CD14-positive monocyte (primary cell): Measurements from ENCODE around the gene RBL2. TPM values are rescaled to one million over a fixed set of nuclear protein-coding genes. Genes with fewer than 3 reads are reported as not detected.

Experiments
- DNase-seq, 3 donors: peaks; one replicate each; pipeline ENCODE4 v3.0.0-alpha.2; 2011 to 2022
- H2AFZ ChIP-seq: 2 replicates; pipeline ENCODE4 v1.6.0; 2012; ENCODE audit warnings: mild to moderate bottlenecking, low read depth, low read length, inconsistent platforms; ENCODE audit not compliant: insufficient read depth, poor library complexity, severe bottlenecking
- H3K27ac ChIP-seq, 2 donors: 1 replicate in 1 of 2; 2 replicates in 1 of 2; pipeline ENCODE4 v1.5.1; 2012 to 2013; ENCODE audit warnings: low read length in 2 of 2, control low read depth in 1 of 2, inconsistent platforms in 1 of 2, low read depth in 1 of 2, mild to moderate bottlenecking in 1 of 2
- H3K27me3 ChIP-seq, 2 donors: one replicate each; pipeline versions ENCODE4 v1.6.0 to v1.6.1; 2011 to 2013; ENCODE audit warnings: low read length in 2 of 2; ENCODE audit not compliant: control insufficient read depth in 2 of 2, insufficient read depth in 2 of 2
- H3K36me3 ChIP-seq, 2 donors: replicated peaks in 1 of 2; 1 replicate in 1 of 2; 2 replicates in 1 of 2; pipeline versions ENCODE4 v1.5.1 to v1.6.1; 2012 to 2013; ENCODE audit warnings: low read length in 2 of 2, control low read depth in 1 of 2, inconsistent platforms in 1 of 2, mild to moderate bottlenecking in 1 of 2; ENCODE audit not compliant: insufficient read depth in 2 of 2, control insufficient read depth in 1 of 2
- H3K4me1 ChIP-seq, 2 donors: 1 replicate in 1 of 2; 2 replicates in 1 of 2; pipeline versions ENCODE4 v1.5.1 to v1.6.1; 2012 to 2013; ENCODE audit warnings: low read length in 2 of 2, control low read depth in 1 of 2, inconsistent platforms in 1 of 2, mild to moderate bottlenecking in 1 of 2, moderate library complexity in 1 of 2; ENCODE audit not compliant: insufficient read depth in 2 of 2, control insufficient read depth in 1 of 2
- H3K4me2 ChIP-seq: replicated peaks from 2 replicates; pipeline ENCODE3; 2012; ENCODE audit warnings: low read length, moderate library complexity, mild to moderate bottlenecking; ENCODE audit not compliant: poor library complexity, severe bottlenecking; ENCODE audit errors: extremely low read depth
- H3K4me3 ChIP-seq, 3 experiments: fragments of 200-600 bp in 1 of 3; sonication (generic) in 1 of 3; replicated peaks in 1 of 3; 1 replicate in 2 of 3; 2 replicates in 1 of 3; pipeline ENCODE4 v1.5.1; 2011 to 2013; ENCODE audit warnings: low read length in 3 of 3, mild to moderate bottlenecking in 3 of 3, control low read depth in 2 of 3, low read depth in 2 of 3, inconsistent platforms in 1 of 3, moderate library complexity in 1 of 3
- H3K79me2 ChIP-seq: 2 replicates; pipeline ENCODE4 v1.6.0; 2012; ENCODE audit warnings: mild to moderate bottlenecking, control low read depth, inconsistent platforms, low read length, moderate library complexity; ENCODE audit not compliant: insufficient read depth
- H3K9ac ChIP-seq: 2 replicates; pipeline ENCODE4 v1.6.0; 2017; ENCODE audit warnings: low read length, mild to moderate bottlenecking; ENCODE audit not compliant: insufficient read depth, poor library complexity, severe bottlenecking
- H3K9me3 ChIP-seq, 2 donors: replicated peaks in 1 of 2; 1 replicate in 1 of 2; 2 replicates in 1 of 2; pipeline versions ENCODE4 v1.5.1 to v1.6.1; 2012 to 2013; ENCODE audit warnings: low read length in 2 of 2, control low read depth in 1 of 2; ENCODE audit not compliant: control insufficient read depth in 1 of 2, insufficient read depth in 1 of 2
- H4K20me1 ChIP-seq: 2 replicates; pipeline ENCODE4 v1.6.0; 2012; ENCODE audit warnings: mild to moderate bottlenecking, low read length, control low read depth, moderate library complexity; ENCODE audit not compliant: insufficient read depth
- H3K27ac Mint-ChIP-seq, 7 donors: one replicate each; pipeline ENCODE4 v1.8.0; 2020; ENCODE audit warnings: mild to moderate bottlenecking in 7 of 7, mixed read lengths in 7 of 7, moderate library complexity in 6 of 7, inconsistent platforms in 2 of 7
- H3K27me3 Mint-ChIP-seq, 3 donors: one replicate each; pipeline ENCODE4 v1.8.0; 2021 to 2022; ENCODE audit warnings: low read depth in 3 of 3, mild to moderate bottlenecking in 3 of 3, mixed read lengths in 3 of 3, moderate library complexity in 3 of 3, inconsistent platforms in 1 of 3
- H3K36me3 Mint-ChIP-seq, 2 donors: one replicate each; pipeline ENCODE4 v1.8.0; 2020; ENCODE audit warnings: mixed read lengths in 2 of 2, inconsistent platforms in 1 of 2, mild to moderate bottlenecking in 1 of 2
- H3K4me1 Mint-ChIP-seq: one replicate; pipeline ENCODE4 v1.8.0; 2020; ENCODE audit warnings: mild to moderate bottlenecking, mixed read lengths
- H3K4me3 Mint-ChIP-seq, 2 donors: one replicate each; pipeline ENCODE4 v1.8.0; 2020; ENCODE audit warnings: mild to moderate bottlenecking in 2 of 2, mixed read lengths in 2 of 2, moderate library complexity in 1 of 2
- H3K9me3 Mint-ChIP-seq, 7 donors: one replicate each; pipeline ENCODE4 v1.8.0; 2020 to 2022; ENCODE audit warnings: mixed read lengths in 7 of 7, mild to moderate bottlenecking in 6 of 7, moderate library complexity in 6 of 7, inconsistent platforms in 2 of 7
- CTCF ChIP-seq: fragments of 200-600 bp; IDR thresholded peaks from one replicate; pipeline ENCODE4 v1.8.0; 2022; ENCODE audit warnings: antibody characterized with exemption, mild to moderate bottlenecking
- WGBS: methylation state at CpG from one replicate; pipeline ENCODE4 v1.1.5; 2013; ENCODE audit warnings: missing lambda C conversion rate; ENCODE audit not compliant: insufficient coverage; 5-methylcytosine and 5-hydroxymethylcytosine counted together
- intact Hi-C, 2 donors: fragments of 100-400 bp; cut with micrococcal nuclease; formaldehyde crosslinking; loops; one replicate each; pipeline versions ENCODE4 v1.15.0 to v1.15.1; 2023
- polyA plus RNA-seq, 3 donors: library from polyadenylated mRNA; depleted of rRNA in 1 of 3; unstranded in 2 of 3; stranded (reverse) in 1 of 3; fragments of 300-500 nt in 2 of 3; fragments of >200 nt in 1 of 3; fragmentation: Illumina TruSeq in 2 of 3; gene quantifications; 1 replicate in 2 of 3; 2 replicates in 1 of 3; pipeline ENCODE4 v1.2.3, GENCODE V29; 2012 to 2021

Gene RBL2
- polyA plus RNA-seq, 3 donors = 54.3 to 104 (median 77.7) TPM

GRCh38 chr16:53413864-53414263, 20.4 kb upstream of the RBL2 start:
- Histone ChIP-seq H3K27me3 (peaks cover 0 to 4% of the 10 kb centered on the region in 2 donors), H4K20me1 (no peaks in the 10 kb centered on the region), H3K27ac (no peak overlapping the region), H3K9me3 (peaks cover 0 to 12% of the 10 kb centered on the region in 2 donors), H3K4me2 (no peak overlapping the region), H3K79me2 (no peaks in the 10 kb centered on the region), H3K4me1 (peaks cover 0 to 8% of the 10 kb centered on the region in 2 donors), H3K36me3 (no peaks in the 10 kb centered on the region), H3K4me3 (no peak overlapping the region), H3K9ac (no peak overlapping the region), H2AFZ (no peak overlapping the region)
- Mint-ChIP-seq H3K4me3 (no peak overlapping the region), H3K4me1 (peaks cover 13% of the 10 kb centered on the region), H3K27me3 (peaks cover 3 to 19% (median 14%) of the 10 kb centered on the region in 3 donors), H3K27ac (no peak overlapping the region), H3K36me3 (no peaks in the 10 kb centered on the region), H3K9me3 (peaks cover 5 to 22% (median 13%) of the 10 kb centered on the region in 7 donors)
- intact Hi-C loops = no loop called here
- TF ChIP-seq CTCF = no peak
- DNase-seq = no peak
- WGBS = 95% methylated on average over 4 of the region's 18 CpGs

GRCh38 chr16:53414381-53414780, 19.9 kb upstream of the RBL2 start:
- Histone ChIP-seq H3K79me2 (no peaks in the 10 kb centered on the region), H3K9me3 (peaks cover 0 to 12% of the 10 kb centered on the region in 2 donors), H3K9ac (no peak overlapping the region), H3K4me2 (no peak overlapping the region), H3K4me3 (no peak overlapping the region), H2AFZ (no peak overlapping the region), H4K20me1 (no peaks in the 10 kb centered on the region), H3K27me3 (peaks cover 0 to 4% of the 10 kb centered on the region in 2 donors), H3K36me3 (no peaks in the 10 kb centered on the region), H3K4me1 (peaks cover 0 to 8% of the 10 kb centered on the region in 2 donors), H3K27ac (no peak overlapping the region)
- intact Hi-C loops = no loop called here
- Mint-ChIP-seq H3K27ac (no peak overlapping the region), H3K9me3 (peaks cover 5 to 22% (median 13%) of the 10 kb centered on the region in 7 donors), H3K27me3 (peaks cover 3 to 19% (median 14%) of the 10 kb centered on the region in 3 donors), H3K4me1 (peaks cover 14% of the 10 kb centered on the region), H3K4me3 (peak overlapping the region in 1 of 2 donors; percentile 28), H3K36me3 (no peaks in the 10 kb centered on the region)
- DNase-seq = no peak
- TF ChIP-seq CTCF = no peak
- WGBS = 97% methylated on average over 15 of the region's 16 CpGs
